A673 (cell line): ENCODE results near the gene CORT. TPM values are rescaled to one million over a fixed set of nuclear protein-coding genes. Genes with fewer than 3 reads are reported as not detected.

ENCODE experiments used
- BruUV-seq: library from RNA; stranded (reverse); fragments of 400-500 nt; replicated peaks from 2 replicates; lab custom pipeline; 2021; lab: Mats Ljungman, UMichigan
- CTCF ChIA-PET: fragments of 300-600 bp; sonication (Branson Sonifier 250); formaldehyde crosslinking; loops from one replicate; lab custom pipeline; 2022; ENCODE audit warnings: antibody characterized with exemption; lab: Charles Lee
- POLR2A ChIA-PET: fragments of 300-600 bp; sonication (Branson Sonifier 250); formaldehyde crosslinking; loops from one replicate; lab custom pipeline; 2022; ENCODE audit warnings: antibody characterized with exemption; ENCODE audit not compliant: low non-redundant PET; lab: Charles Lee
- DNase-seq: peaks from one replicate; pipeline ENCODE4 v3.0.0-alpha.2; 2015; ENCODE audit warnings: low spot score
- H3K27ac ChIP-seq: fragments of 200-600 bp; sonication (generic); 2 replicates; pipeline ENCODE4 v1.5.1; 2016; ENCODE audit warnings: mixed run types, low read depth, mild to moderate bottlenecking, mixed read lengths, antibody characterized with exemption, low read length; ENCODE audit not compliant: poor library complexity, severe bottlenecking
- H3K27me3 ChIP-seq: fragments of 200-600 bp; sonication (generic); replicated peaks from 2 replicates; pipeline ENCODE4 v1.6.1; 2017; ENCODE audit warnings: mixed run types, low read depth, mild to moderate bottlenecking, mixed read lengths, antibody characterized with exemption, low read length; ENCODE audit not compliant: insufficient read depth, poor library complexity
- H3K36me3 ChIP-seq: fragments of 200-600 bp; sonication (generic); 2 replicates; pipeline ENCODE4 v1.6.1; 2016; ENCODE audit warnings: mixed run types, mild to moderate bottlenecking, mixed read lengths, antibody characterized with exemption, low read length; ENCODE audit not compliant: insufficient read depth, poor library complexity, severe bottlenecking
- H3K4me1 ChIP-seq: fragments of 200-600 bp; sonication (generic); 2 replicates; pipeline ENCODE4 v1.6.1; 2017; ENCODE audit warnings: mixed run types, mild to moderate bottlenecking, mixed read lengths, antibody characterized with exemption, low read length; ENCODE audit not compliant: insufficient read depth, poor library complexity, severe bottlenecking
- H3K4me3 ChIP-seq: fragments of 200-600 bp; sonication (generic); 2 replicates; pipeline ENCODE4 v1.5.1; 2016; ENCODE audit warnings: low read depth, mixed run types, mild to moderate bottlenecking, mixed read lengths, low read length; ENCODE audit not compliant: poor library complexity, severe bottlenecking
- H3K9me3 ChIP-seq: fragments of 200-600 bp; sonication (generic); 2 replicates; pipeline ENCODE4 v1.6.1; 2016; ENCODE audit warnings: mixed run types, low read depth, mild to moderate bottlenecking, mixed read lengths, antibody characterized with exemption, low read length; ENCODE audit not compliant: poor library complexity, severe bottlenecking
- EZH2 ChIP-seq: fragments of 200-600 bp; sonication (generic); IDR thresholded peaks from 2 replicates; pipeline ENCODE4 v1.6.1; 2017; ENCODE audit warnings: borderline replicate concordance, low read depth, mild to moderate bottlenecking, mixed read lengths, antibody characterized with exemption, low read length; ENCODE audit not compliant: poor library complexity, severe bottlenecking
- intact Hi-C: fragments of 100-400 bp; cut with micrococcal nuclease; formaldehyde crosslinking; loops from one replicate; pipeline ENCODE4 v1.10.0; 2022; ENCODE audit not compliant: unreplicated experiment
- total RNA-seq: library from RNA; stranded (reverse); gene quantifications from 2 replicates; pipeline ENCODE4 v1.2.3, GENCODE V29; 2021
- TF ChIP-seq, protein P1 (sequence below): fragments of 300-800, 200-600 bp; sonication (generic); conservative IDR thresholded peaks from 2 replicates; pipeline ENCODE4 v1.5.1; 2017; ENCODE audit warnings: low read depth, mild to moderate bottlenecking, antibody characterized with exemption, low read length, moderate library complexity, mixed read lengths

Gene CORT
- total RNA-seq, 1 experiment from 2014 or later = 1.4 TPM

DNA sequence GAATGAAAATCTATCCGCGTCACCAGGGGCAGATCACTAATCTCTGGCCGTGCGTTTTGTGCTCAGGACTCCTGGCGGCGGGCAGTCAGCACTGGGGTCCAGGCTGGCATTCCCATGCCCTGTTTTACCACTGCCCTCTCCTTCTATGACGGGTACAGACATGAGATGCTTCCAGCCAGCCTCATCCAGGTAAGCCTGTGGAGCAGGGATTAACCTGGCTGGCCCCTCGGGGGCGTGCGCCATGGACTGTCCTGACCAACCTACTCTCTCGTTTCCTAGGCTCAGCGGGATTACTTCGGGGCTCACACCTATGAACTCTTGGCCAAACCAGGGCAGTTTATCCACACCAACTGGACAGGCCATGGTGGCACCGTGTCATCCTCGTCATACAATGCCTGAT is 30.5 kb upstream of the CORT start:
- CTCF ChIA-PET = no interaction called here
- TF ChIP-seq EZH2 = no peak
- TF ChIP-seq, protein P1, sequence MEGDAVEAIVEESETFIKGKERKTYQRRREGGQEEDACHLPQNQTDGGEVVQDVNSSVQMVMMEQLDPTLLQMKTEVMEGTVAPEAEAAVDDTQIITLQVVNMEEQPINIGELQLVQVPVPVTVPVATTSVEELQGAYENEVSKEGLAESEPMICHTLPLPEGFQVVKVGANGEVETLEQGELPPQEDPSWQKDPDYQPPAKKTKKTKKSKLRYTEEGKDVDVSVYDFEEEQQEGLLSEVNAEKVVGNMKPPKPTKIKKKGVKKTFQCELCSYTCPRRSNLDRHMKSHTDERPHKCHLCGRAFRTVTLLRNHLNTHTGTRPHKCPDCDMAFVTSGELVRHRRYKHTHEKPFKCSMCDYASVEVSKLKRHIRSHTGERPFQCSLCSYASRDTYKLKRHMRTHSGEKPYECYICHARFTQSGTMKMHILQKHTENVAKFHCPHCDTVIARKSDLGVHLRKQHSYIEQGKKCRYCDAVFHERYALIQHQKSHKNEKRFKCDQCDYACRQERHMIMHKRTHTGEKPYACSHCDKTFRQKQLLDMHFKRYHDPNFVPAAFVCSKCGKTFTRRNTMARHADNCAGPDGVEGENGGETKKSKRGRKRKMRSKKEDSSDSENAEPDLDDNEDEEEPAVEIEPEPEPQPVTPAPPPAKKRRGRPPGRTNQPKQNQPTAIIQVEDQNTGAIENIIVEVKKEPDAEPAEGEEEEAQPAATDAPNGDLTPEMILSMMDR = no peak
- DNase-seq = no peak
- intact Hi-C loops = no loop called here
- no peak overlapping the region for H3K27ac ChIP-seq
- POLR2A ChIA-PET = no interaction called here
- H3K9me3 ChIP-seq = no peaks in the 10 kb centered on the region
- no peaks in the 10 kb centered on the region for H3K27me3 ChIP-seq
- peaks cover 73% of the 10 kb centered on the region for H3K36me3 ChIP-seq
- H3K4me1 ChIP-seq = peaks cover 10% of the 10 kb centered on the region
- BruUV-seq = no TSS peak
- H3K4me3 ChIP-seq = no peak overlapping the region

DNA sequence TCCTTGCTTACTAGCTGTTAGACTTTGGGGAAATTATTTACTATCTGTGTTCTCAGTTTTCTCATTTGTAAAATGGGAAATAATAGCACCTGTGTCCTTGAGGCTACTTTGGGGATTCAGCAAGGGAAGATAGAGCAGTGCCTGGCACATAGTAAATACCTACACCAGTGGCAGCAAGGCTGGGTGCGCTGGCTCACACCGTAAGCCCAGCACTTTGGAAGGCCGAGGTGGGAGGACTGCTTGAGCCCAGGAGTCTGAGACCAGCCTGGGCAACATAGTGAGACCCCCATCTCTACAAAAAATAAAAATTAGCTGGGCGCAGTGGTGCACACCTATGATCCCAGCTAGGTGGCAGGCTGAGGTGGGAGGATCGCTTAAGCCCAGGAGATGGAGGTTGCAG is 28.2 kb upstream of the CORT start:
- ChIA-PET CTCF (no interaction called here), POLR2A (no interaction called here)
- no TSS peak for BruUV-seq
- Histone ChIP-seq H3K4me3 (no peak overlapping the region), H3K9me3 (no peaks in the 10 kb centered on the region), H3K27me3 (no peaks in the 10 kb centered on the region), H3K27ac (no peak overlapping the region), H3K4me1 (no peaks in the 10 kb centered on the region), H3K36me3 (peaks cover 50% of the 10 kb centered on the region)
- TF ChIP-seq, protein P1 = no peak
- no peak for TF ChIP-seq EZH2
- no peak for DNase-seq
- intact Hi-C loops = loop anchor here (10.0 kb wide), 1 partner anchor 797 kb away; no protein-coding TSS in a partner anchor

- no peaks in the 10 kb centered on the region for H3K9me3 ChIP-seq
- H3K4me1 ChIP-seq = no peaks in the 10 kb centered on the region
- CTCF ChIA-PET = no interaction called here
- POLR2A ChIA-PET = no interaction called here
- no peak overlapping the region for H3K4me3 ChIP-seq
- TF ChIP-seq, protein P1 = no peak
- no TSS peak for BruUV-seq
- DNase-seq = no peak
- peaks cover 26% of the 10 kb centered on the region for H3K36me3 ChIP-seq
- H3K27me3 ChIP-seq = no peaks in the 10 kb centered on the region
- intact Hi-C loops = loop anchor here (10.0 kb wide), 1 partner anchor 799 kb away; no protein-coding TSS in a partner anchor
- no peak overlapping the region for H3K27ac ChIP-seq
Observed at GRCh38 chr1:10424034-10424433, 25.8 kb upstream of the CORT start.
